ENCODE results near the gene HIPK2. TPM values are rescaled to one million over a fixed set of nuclear protein-coding genes. Genes with fewer than 3 reads are reported as not detected.

HIPK2 gene
- total RNA-seq, 1 donor from 2014 or later: 61.5 TPM

DNA sequence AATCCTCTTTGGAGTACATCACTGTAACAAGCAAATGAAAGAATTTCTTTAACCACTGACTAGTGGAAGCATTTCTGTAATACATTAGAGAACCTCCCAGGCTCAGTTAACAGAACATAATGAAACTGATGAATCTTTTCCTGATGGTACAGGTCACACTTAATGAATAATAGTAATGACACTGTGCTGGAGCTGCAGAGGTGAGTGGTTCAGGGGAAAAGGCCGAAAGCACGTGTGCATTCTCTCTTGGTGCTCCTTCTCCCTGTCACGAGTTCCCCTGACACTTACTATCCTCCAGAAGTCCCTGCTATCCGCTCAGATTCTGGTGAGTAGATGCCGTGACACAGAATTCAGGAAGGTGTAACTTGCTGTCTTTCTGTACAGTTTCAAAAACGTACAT, 8.0 kb downstream of the HIPK2 start:
- Mint-ChIP-seq H3K27ac (ENCODE audit: unreplicated experiment) (no peak overlapping the region), H3K4me1 (peaks cover 39% of the 10 kb centered on the region), H3K27me3 (ENCODE audit: low read depth) (no peaks in the 10 kb centered on the region), H3K4me3 (no peak overlapping the region), H3K36me3 (ENCODE audit: low read depth) (no peaks in the 10 kb centered on the region), H3K9me3 (no peaks in the 10 kb centered on the region)
- TF ChIP-seq, protein P1, sequence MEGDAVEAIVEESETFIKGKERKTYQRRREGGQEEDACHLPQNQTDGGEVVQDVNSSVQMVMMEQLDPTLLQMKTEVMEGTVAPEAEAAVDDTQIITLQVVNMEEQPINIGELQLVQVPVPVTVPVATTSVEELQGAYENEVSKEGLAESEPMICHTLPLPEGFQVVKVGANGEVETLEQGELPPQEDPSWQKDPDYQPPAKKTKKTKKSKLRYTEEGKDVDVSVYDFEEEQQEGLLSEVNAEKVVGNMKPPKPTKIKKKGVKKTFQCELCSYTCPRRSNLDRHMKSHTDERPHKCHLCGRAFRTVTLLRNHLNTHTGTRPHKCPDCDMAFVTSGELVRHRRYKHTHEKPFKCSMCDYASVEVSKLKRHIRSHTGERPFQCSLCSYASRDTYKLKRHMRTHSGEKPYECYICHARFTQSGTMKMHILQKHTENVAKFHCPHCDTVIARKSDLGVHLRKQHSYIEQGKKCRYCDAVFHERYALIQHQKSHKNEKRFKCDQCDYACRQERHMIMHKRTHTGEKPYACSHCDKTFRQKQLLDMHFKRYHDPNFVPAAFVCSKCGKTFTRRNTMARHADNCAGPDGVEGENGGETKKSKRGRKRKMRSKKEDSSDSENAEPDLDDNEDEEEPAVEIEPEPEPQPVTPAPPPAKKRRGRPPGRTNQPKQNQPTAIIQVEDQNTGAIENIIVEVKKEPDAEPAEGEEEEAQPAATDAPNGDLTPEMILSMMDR (conservative IDR thresholded peaks at IDR 0.05): no peak
- DNase-seq (ENCODE audit: low read depth, low spot score): no peak

DNA sequence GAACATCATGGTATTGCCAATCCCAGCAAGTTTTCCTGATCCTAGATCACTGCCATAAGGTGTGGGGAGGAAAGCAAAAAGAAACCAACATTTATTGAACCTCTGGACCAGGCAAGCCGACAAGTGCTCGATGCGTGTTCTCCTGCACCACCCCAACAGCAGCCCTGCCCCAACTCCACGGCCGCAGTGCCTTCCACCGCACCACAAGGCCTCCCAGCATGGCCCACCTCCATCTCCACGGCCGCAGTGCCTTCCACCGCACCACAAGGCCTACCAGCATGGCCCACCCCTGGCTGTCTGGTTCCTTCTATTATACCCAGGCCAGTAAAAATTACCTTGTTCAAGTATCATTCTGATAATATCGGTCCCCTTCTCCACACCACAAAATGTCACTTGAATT, 8.7 kb downstream of the HIPK2 start:
- H3K9me3 Mint-ChIP-seq: no peaks in the 10 kb centered on the region
- H3K27ac Mint-ChIP-seq (ENCODE audit: unreplicated experiment): no peak overlapping the region
- H3K4me1 Mint-ChIP-seq: peaks cover 36% of the 10 kb centered on the region
- no peak for DNase-seq (ENCODE audit: low read depth, low spot score)
- no peak overlapping the region for H3K4me3 Mint-ChIP-seq
- peaks cover 3% of the 10 kb centered on the region for H3K36me3 Mint-ChIP-seq (ENCODE audit: low read depth)
- TF ChIP-seq, protein P1 (conservative IDR thresholded peaks at IDR 0.05): no peak
- no peaks in the 10 kb centered on the region for H3K27me3 Mint-ChIP-seq (ENCODE audit: low read depth)

DNA sequence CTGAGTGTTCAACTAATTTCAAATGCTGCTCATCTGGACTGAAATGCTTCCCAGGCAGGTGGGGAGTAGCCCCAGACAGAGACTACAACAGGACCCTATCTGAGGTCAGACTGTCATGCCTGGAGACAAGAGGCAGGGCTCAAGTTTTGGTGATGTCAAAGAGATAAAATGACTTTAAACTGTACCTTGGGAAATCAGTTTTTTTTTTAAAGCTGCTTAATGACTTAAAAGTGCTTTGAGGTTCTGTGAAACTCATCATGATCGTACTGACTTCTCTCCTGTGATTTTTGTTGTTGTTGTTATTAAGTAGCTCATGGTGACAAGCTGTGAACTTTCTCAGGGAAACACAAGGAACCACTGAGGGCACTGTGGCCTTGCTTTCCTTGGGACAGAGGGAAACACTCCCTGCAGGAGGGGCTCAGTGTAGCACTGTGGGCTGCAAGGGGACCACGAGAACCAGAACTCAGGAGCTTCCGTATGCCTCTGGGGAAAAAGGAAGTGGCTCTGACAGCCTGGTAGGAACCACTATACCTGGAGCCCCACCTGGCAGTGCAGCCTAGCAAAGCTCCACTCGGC, 9.5 kb downstream of the HIPK2 start:
- H3K36me3 Mint-ChIP-seq (ENCODE audit: low read depth): peaks cover 3% of the 10 kb centered on the region
- TF ChIP-seq, protein P1 (conservative IDR thresholded peaks at IDR 0.05): no peak
- no peaks in the 10 kb centered on the region for H3K9me3 Mint-ChIP-seq
- DNase-seq (ENCODE audit: low read depth, low spot score): no peak
- no peak overlapping the region for H3K27ac Mint-ChIP-seq (ENCODE audit: unreplicated experiment)
- no peak overlapping the region for H3K4me3 Mint-ChIP-seq
- no peaks in the 10 kb centered on the region for H3K27me3 Mint-ChIP-seq (ENCODE audit: low read depth)
- H3K4me1 Mint-ChIP-seq: peaks cover 35% of the 10 kb centered on the region

DNA sequence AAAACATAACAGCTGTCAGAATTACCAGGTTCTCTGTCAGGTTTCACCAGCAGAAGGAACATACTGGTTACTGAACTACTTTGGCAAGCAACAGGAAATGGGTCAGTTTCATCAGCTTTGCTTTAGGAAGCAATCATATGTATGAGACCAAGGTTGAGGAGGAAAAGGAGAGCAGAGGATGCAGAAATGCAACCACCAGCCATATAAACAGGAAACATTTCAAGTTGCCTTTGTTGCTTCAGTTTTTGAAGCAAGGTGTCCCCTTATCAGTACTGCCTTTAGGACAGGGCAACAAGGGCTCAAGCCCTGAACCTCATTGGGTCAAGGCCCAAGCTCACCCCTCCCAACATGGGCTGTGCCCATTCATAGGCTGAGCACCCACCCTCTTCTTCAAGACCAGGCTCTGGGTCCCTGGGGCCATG, 10.2 kb downstream of the HIPK2 start:
- no peak overlapping the region for H3K27ac Mint-ChIP-seq (ENCODE audit: unreplicated experiment)
- H3K4me3 Mint-ChIP-seq: no peak overlapping the region
- peaks cover 39% of the 10 kb centered on the region for H3K4me1 Mint-ChIP-seq
- H3K27me3 Mint-ChIP-seq (ENCODE audit: low read depth): no peaks in the 10 kb centered on the region
- DNase-seq (ENCODE audit: low read depth, low spot score): no peak
- H3K36me3 Mint-ChIP-seq (ENCODE audit: low read depth): peaks cover 6% of the 10 kb centered on the region
- H3K9me3 Mint-ChIP-seq: no peaks in the 10 kb centered on the region
- TF ChIP-seq, protein P1 (conservative IDR thresholded peaks at IDR 0.05): no peak

DNA sequence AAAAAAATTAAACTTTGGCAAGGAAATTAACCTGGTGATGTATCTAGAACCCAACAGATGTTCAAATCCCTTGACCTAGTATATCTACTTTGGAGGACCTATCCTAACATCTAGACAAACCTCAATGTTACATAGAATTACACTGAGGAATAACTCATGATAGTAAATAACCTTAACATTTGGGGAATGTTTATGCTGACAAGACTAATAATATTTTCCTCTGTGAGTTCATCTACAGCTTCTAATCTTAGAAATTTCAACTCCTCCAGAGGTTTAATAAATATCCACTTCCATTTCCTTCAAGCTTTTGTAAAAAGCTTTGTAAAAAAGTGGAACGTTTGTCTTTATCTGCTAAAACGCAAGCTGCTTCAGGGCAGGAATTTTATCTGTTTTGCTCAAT, 12.7 kb downstream of the HIPK2 start:
- Mint-ChIP-seq H3K27me3 (ENCODE audit: low read depth) (no peaks in the 10 kb centered on the region), H3K4me3 (no peak overlapping the region), H3K9me3 (no peaks in the 10 kb centered on the region), H3K36me3 (ENCODE audit: low read depth) (peaks cover 11% of the 10 kb centered on the region), H3K4me1 (peaks cover 35% of the 10 kb centered on the region), H3K27ac (ENCODE audit: unreplicated experiment) (no peak overlapping the region)
- TF ChIP-seq, protein P1 (conservative IDR thresholded peaks at IDR 0.05): no peak
- no peak for DNase-seq (ENCODE audit: low read depth, low spot score)
